NOMO-1 treated with DMSO at 0.1 percent for 48 hours (cell line): Measurements from ENCODE around the gene DCAF7.

Experiments
- DNase-seq: peaks from one replicate; lab custom pipeline; 2025; ENCODE audit not compliant: unreplicated experiment; lab: John Stamatoyannopoulos, UW

The DCAF7 gene

GRCh38 chr17:63524051-63524450 lies 26.2 kb upstream of the DCAF7 start:
- DNase-seq: no peak

- no peak for DNase-seq
These were observed 24.9 kb upstream of the DCAF7 start for GRCh38 chr17:63525190-63525946.

GRCh38 chr17:63526861-63527260 lies 23.4 kb upstream of the DCAF7 start:
- no peak for DNase-seq

GRCh38 chr17:63528183-63528582 lies 22.1 kb upstream of the DCAF7 start:
- DNase-seq: no peak

- no peak for DNase-seq
These were observed 20.3 kb upstream of the DCAF7 start for GRCh38 chr17:63529711-63530556.

- DNase-seq: no peak
These were observed 19.7 kb upstream of the DCAF7 start for GRCh38 chr17:63530557-63531021.

- no peak for DNase-seq
These were observed 19.0 kb upstream of the DCAF7 start for GRCh38 chr17:63531022-63531965.

- no peak for DNase-seq
These were observed 16.7 kb upstream of the DCAF7 start for GRCh38 chr17:63533433-63534077.

GRCh38 chr17:63534078-63534570 lies 16.2 kb upstream of the DCAF7 start:
- no peak for DNase-seq

GRCh38 chr17:63534816-63535455 lies 15.3 kb upstream of the DCAF7 start:
- no peak for DNase-seq

GRCh38 chr17:63535640-63536039 lies 14.6 kb upstream of the DCAF7 start:
- no peak for DNase-seq

GRCh38 chr17:63537001-63537400 lies 13.3 kb upstream of the DCAF7 start:
- DNase-seq: no peak

- no peak for DNase-seq
These were observed 12.1 kb upstream of the DCAF7 start for GRCh38 chr17:63537991-63538692.

- no peak for DNase-seq
These were observed 11.3 kb upstream of the DCAF7 start for GRCh38 chr17:63538693-63539595.

- DNase-seq: no peak
These were observed 9.7 kb upstream of the DCAF7 start for GRCh38 chr17:63540590-63540989.

- DNase-seq: no peak
These were observed 8.1 kb upstream of the DCAF7 start for GRCh38 chr17:63542218-63542545.

- DNase-seq: no peak
These were observed 7.1 kb upstream of the DCAF7 start for GRCh38 chr17:63542942-63543821.
